CD4-positive, alpha-beta T cell treated with Interleukin-15 for 4 hours (primary cell): ENCODE measurements around the gene INMT.

Experiments
- DNase-seq: peaks from one replicate; pipeline ENCODE4 v3.0.0-alpha.2; 2020; ENCODE audit warnings: low spot score

The INMT gene

GRCh38 chr7:30788640-30789333, 36.9 kb downstream of the INMT start:
- no peak for DNase-seq

- no peak for DNase-seq
These were observed 37.4 kb downstream of the INMT start for GRCh38 chr7:30789334-30789711.

GRCh38 chr7:30790356-30790755, 38.4 kb downstream of the INMT start:
- DNase-seq: no peak

GRCh38 chr7:30791114-30791513, 39.2 kb downstream of the INMT start:
- no peak for DNase-seq

- DNase-seq: no peak
These were observed 43.4 kb downstream of the INMT start for GRCh38 chr7:30795161-30795948.

GRCh38 chr7:30796105-30796869, 44.4 kb downstream of the INMT start:
- no peak for DNase-seq

GRCh38 chr7:30797176-30798040, 45.5 kb downstream of the INMT start:
- DNase-seq: no peak

- no peak for DNase-seq
These were observed 47.5 kb downstream of the INMT start for GRCh38 chr7:30799206-30799975.

- DNase-seq: no peak
These were observed 48.2 kb downstream of the INMT start for GRCh38 chr7:30799976-30800661.

GRCh38 chr7:30800785-30801252, 48.9 kb downstream of the INMT start:
- peak; percentile 29 for DNase-seq

GRCh38 chr7:30802812-30803211, 50.9 kb downstream of the INMT start:
- DNase-seq: no peak

- DNase-seq: no peak
These were observed 52.2 kb downstream of the INMT start for GRCh38 chr7:30804078-30804661.

GRCh38 chr7:30805081-30805691, 53.3 kb downstream of the INMT start:
- no peak for DNase-seq

GRCh38 chr7:30805931-30806330, 54.0 kb downstream of the INMT start:
- DNase-seq: no peak
